NCI-H187 treated with DMSO at 0.1 percent for 48 hours (cell line): ENCODE data around the gene MARVELD3.
"Not testable (repeated sequence)": the region's sequence is repeated elsewhere in the genome, so short reads cannot be mapped to it uniquely, and the experiment has no call there.

ENCODE experiments used
- DNase-seq: peaks from one replicate; lab custom pipeline; 2025; lab: John Stamatoyannopoulos, UW

MARVELD3 gene

DNA sequence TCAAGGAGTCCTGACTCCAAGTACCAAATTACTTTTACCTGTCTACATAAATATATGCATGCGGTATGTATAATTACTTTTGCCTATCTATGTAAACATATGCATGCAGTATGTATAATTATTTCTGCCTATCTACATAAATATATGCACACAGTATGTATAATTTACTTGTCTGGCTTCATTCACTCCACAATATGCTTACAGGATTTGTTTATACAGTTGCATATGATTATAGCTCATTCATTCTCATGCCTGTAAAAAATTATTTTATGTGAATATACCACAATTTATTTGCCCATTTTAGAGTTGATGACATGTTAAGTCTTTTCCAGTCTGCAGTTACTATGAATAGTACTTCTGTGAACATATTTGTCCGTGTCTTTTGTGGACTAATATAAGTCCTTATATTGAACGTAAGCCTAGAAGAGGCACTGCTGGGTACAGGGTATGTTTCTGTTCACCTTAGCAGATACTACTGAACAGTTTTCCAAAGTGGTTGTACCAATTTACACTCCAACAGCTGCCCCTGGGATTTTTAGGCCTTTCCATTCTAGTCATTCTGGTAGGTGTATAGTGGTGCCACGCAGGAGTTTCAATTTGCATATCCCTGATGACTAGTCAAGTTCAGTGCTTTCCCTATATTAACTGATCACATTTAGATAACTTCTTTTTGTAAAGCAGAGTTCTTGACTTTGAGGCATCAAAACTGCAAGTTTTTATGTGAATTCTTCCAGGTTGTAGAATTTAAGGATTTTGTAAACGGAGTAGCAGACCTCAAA is 47.0 kb downstream of the MARVELD3 start:
- no peak for DNase-seq

GRCh38 chr16:71673582-71673973 is 47.6 kb downstream of the MARVELD3 start:
- DNase-seq, result no peak

- no peak for DNase-seq
Measured at GRCh38 chr16:71674229-71674628, 48.2 kb downstream of the MARVELD3 start.

DNA sequence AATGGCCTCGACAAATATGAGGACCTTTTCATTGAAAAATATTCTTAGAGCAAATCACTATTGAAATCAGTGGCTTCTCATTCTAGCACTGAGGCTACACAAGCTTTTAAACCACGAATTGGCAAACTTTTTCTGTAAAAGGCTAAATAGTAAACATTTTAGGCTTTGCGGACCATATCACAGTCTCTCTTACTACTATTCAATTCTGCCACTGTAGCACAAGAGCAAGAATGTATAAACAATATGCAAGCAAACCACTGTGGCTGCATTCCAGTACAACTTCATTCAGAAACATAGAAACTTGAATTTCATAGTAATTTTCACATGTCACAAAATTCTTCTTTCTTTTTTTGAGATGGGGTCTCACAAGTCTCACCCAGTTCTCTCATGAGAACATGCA is 49.4 kb downstream of the MARVELD3 start:
- no peak for DNase-seq

- DNase-seq, result no peak
Measured at GRCh38 chr16:71676236-71676635, 50.3 kb downstream of the MARVELD3 start.

DNA sequence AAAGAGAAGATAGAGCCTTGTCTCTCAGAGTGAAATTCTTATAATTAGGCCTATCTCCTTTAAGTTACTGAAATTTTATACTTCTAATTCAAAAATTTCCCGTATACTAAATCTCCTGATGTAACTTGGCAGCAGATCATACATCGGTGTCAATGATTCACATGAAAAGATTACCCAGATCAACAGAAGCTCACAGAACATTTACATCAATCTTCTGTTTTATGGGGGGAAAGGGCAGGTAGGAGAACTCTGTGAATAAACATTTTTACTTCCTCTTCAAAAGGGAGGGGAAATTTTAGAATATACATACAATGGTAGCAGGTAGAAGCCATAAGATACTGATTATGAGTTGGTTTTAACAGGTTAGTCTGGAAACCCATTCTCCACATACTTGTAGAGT is 55.4 kb downstream of the MARVELD3 start:
- DNase-seq, result no peak

DNA sequence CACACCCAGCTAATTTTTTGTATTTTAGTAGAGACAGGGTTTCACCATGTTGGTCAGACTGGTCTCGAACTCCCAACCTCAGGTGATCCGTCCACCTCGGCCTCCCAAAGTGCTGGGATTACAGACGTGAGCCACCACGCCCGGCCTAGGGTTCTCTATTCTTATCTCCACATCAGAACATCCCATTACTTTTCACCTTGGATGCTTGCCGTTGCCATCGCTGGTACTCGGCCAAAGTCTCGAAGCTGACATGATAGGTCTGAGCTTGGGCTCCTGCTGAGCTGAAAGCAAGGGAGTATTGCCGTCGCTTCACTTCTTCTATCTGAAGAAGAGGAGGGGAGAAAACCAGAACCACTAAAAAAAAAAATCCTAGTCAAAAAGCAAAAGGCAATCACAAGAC is 58.3 kb downstream of the MARVELD3 start:
- not testable (repeated sequence) for DNase-seq
